Osteoblast (primary cell): ENCODE data around the gene RBM19. TPM values are rescaled to one million over a fixed set of nuclear protein-coding genes. Genes with fewer than 3 reads are reported as not detected.
A peak's percentile ranks its signal among the peaks of the same experiment; 100 is the strongest.
"Not testable (repeated sequence)": the region's sequence is repeated elsewhere in the genome, so short reads cannot be mapped to it uniquely, and the experiment has no call there.

Experiments used
- DNase-seq: peaks from one replicate; pipeline ENCODE4 v3.0.0; 2011; ENCODE audit warnings: low spot score, mixed read lengths; ENCODE audit not compliant: insufficient read length; ENCODE audit errors: missing footprints
- H2AFZ ChIP-seq: 2 replicates; pipeline ENCODE4 v1.6.0; 2011; ENCODE audit warnings: mild to moderate bottlenecking, low read length
- H3K27ac ChIP-seq: 2 replicates; pipeline ENCODE4 v1.5.1; 2011; ENCODE audit warnings: mild to moderate bottlenecking, low read depth, low read length, moderate library complexity
- H3K27me3 ChIP-seq: 2 replicates; pipeline ENCODE4 v1.6.0; 2012; ENCODE audit warnings: mild to moderate bottlenecking, control low read depth, inconsistent platforms, low read length, moderate library complexity; ENCODE audit not compliant: insufficient read depth
- H3K36me3 ChIP-seq: 2 replicates; pipeline ENCODE4 v1.5.1; 2011; ENCODE audit warnings: mild to moderate bottlenecking, low read length, control low read depth, moderate library complexity; ENCODE audit not compliant: insufficient read depth
- H3K4me1 ChIP-seq: 2 replicates; pipeline ENCODE4 v1.5.1; 2011; ENCODE audit warnings: mild to moderate bottlenecking, low read length, control low read depth, moderate library complexity; ENCODE audit not compliant: insufficient read depth
- H3K4me2 ChIP-seq: 2 replicates; pipeline ENCODE4 v1.6.0; 2011; ENCODE audit warnings: mild to moderate bottlenecking, low read length; ENCODE audit not compliant: insufficient read depth
- H3K4me3 ChIP-seq: fragments of 200-600 bp; sonication (generic); 3 replicates; pipeline ENCODE4 v1.5.1; 2012; ENCODE audit warnings: mild to moderate bottlenecking, low read length, inconsistent platforms; ENCODE audit not compliant: insufficient read depth
- H3K79me2 ChIP-seq: 2 replicates; pipeline ENCODE4 v1.6.0; 2012; ENCODE audit warnings: mild to moderate bottlenecking, low read length, control low read depth, inconsistent platforms; ENCODE audit not compliant: insufficient read depth
- H3K9me3 ChIP-seq: 2 replicates; pipeline ENCODE4 v1.5.1; 2011; ENCODE audit warnings: low read depth, low read length, control low read depth
- H4K20me1 ChIP-seq: 2 replicates; pipeline ENCODE4 v1.6.0; 2012; ENCODE audit warnings: mild to moderate bottlenecking, low read length, control low read depth; ENCODE audit not compliant: insufficient read depth
- total RNA-seq: library from RNA; depleted of rRNA; stranded (reverse); fragments of >200 nt; gene quantifications from 2 replicates; pipeline ENCODE4 v1.2.3, GENCODE V29; 2012
- TF ChIP-seq, protein P1 (sequence below): IDR thresholded peaks from 2 replicates; pipeline ENCODE4 v1.5.1; 2011; ENCODE audit warnings: mild to moderate bottlenecking, low read depth, low read length, moderate library complexity; ENCODE audit errors: extremely low read depth

The RBM19 gene
- total RNA-seq, 1 donor = 27.5 TPM

DNA sequence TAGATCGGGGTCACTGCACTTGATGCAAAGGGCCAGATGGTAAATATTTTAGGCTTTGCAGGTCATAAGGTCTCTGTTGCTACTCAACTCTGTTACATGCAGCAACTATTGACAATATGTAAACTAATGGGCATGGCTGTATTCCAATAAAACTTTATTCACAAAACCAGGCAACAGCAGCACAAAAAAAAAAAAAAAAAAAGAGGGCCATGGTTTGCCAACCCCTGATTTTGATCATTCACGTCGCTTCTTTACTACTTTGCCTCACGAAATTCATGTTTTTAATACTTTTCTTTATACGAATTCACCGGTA lies 152.9 kb downstream of the RBM19 start:
- Histone ChIP-seq H3K79me2 (no peaks in the 10 kb centered on the region), H3K9me3 (no peaks in the 10 kb centered on the region), H3K4me3 (no peak overlapping the region), H3K27ac (no peak overlapping the region), H3K4me2 (no peak overlapping the region), H3K4me1 (no peaks in the 10 kb centered on the region), H4K20me1 (no peaks in the 10 kb centered on the region), H3K27me3 (no peaks in the 10 kb centered on the region), H3K36me3 (no peaks in the 10 kb centered on the region), H2AFZ (no peak overlapping the region)
- TF ChIP-seq, protein P1, sequence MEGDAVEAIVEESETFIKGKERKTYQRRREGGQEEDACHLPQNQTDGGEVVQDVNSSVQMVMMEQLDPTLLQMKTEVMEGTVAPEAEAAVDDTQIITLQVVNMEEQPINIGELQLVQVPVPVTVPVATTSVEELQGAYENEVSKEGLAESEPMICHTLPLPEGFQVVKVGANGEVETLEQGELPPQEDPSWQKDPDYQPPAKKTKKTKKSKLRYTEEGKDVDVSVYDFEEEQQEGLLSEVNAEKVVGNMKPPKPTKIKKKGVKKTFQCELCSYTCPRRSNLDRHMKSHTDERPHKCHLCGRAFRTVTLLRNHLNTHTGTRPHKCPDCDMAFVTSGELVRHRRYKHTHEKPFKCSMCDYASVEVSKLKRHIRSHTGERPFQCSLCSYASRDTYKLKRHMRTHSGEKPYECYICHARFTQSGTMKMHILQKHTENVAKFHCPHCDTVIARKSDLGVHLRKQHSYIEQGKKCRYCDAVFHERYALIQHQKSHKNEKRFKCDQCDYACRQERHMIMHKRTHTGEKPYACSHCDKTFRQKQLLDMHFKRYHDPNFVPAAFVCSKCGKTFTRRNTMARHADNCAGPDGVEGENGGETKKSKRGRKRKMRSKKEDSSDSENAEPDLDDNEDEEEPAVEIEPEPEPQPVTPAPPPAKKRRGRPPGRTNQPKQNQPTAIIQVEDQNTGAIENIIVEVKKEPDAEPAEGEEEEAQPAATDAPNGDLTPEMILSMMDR = no peak
- no peak for DNase-seq

DNA sequence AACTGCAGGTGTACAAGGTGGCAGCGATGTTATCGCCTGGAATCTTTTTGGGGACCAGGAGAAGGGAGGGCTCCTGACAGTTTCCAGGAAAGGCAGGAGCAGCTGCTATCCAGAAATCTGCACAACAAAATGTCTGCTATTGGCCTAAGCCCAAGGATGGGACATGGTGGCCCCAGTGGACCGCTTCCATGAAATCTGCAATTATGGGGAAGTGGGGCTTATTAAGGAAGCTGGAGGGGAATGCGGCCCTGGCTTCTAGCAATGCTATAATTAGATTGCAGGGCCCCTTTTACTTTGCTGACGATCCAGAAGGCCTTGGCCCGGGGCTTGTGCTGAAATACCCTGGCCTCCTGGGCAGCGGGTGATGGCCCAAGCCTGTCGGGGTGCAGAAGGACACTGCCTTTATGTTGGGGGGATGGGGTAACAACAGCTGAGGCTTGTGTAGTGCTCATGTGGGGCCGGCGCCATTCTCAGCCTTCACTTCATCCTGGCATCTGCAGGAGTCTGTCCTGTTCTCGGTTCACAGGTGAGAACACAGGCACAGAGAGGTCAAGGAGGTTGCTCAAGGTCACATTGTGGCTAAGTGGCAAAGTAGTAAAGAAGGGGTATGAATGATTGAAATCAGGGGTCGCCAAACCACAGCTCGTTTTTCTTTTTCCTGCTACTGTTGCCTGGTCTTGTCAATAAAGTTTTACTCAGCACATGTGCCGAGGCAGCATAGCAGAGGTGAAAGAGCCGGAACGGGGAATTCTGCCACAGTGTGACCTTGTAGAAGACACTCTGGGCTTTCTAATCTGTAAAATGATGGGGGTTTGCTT lies 153.5 kb downstream of the RBM19 start:
- Histone ChIP-seq H3K79me2 (no peaks in the 10 kb centered on the region), H3K4me1 (no peaks in the 10 kb centered on the region), H3K9me3 (no peaks in the 10 kb centered on the region), H4K20me1 (no peaks in the 10 kb centered on the region), H3K4me2 (no peak overlapping the region), H3K4me3 (no peak overlapping the region), H3K27ac (no peak overlapping the region), H3K27me3 (no peaks in the 10 kb centered on the region), H3K36me3 (no peaks in the 10 kb centered on the region), H2AFZ (no peak overlapping the region)
- DNase-seq = peak; percentile 30
- TF ChIP-seq, protein P1 = no peak

DNA sequence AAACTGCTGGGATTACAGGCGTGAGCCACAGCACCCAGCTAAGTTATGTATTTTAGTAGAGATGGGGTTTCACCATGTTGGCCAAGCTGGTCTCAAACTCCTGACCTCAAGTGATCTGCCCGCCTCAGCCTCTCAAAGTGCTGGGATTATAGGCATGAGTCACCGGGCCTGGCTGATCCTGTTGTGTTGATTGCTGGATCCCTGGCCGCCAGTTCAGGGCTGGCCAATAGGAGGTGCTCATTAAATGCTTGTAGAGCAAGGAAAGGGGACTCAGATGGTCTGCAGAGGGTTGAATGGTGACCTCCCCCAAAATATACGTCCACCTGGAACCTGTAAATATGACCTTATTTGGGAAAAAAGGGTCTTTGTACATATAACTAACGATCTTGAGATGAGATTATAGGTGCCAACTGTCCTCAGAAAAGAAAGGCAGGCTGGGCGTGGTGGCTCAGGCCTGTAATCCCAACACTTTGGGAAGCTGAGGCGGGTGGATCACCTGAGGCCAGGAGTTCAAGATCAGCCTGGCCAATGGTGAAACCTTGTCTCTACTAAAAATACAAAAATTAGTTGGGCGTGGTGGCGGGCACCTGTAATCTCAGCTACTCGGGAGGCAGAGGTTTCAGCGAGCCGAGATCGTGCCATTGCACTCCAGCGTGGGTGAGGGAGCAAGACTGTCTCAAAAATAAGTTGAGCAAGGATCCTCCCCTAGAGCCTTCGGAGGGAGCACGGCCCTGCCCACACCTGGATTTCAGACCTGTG lies 156.5 kb downstream of the RBM19 start:
- H3K4me3 ChIP-seq, DNase-seq, H3K79me2 ChIP-seq, H4K20me1 ChIP-seq, H3K4me1 ChIP-seq, H2AFZ ChIP-seq, H3K36me3 ChIP-seq, H3K27ac ChIP-seq, H3K4me2 ChIP-seq, H3K9me3 ChIP-seq, H3K27me3 ChIP-seq: not testable (repeated sequence)

DNA sequence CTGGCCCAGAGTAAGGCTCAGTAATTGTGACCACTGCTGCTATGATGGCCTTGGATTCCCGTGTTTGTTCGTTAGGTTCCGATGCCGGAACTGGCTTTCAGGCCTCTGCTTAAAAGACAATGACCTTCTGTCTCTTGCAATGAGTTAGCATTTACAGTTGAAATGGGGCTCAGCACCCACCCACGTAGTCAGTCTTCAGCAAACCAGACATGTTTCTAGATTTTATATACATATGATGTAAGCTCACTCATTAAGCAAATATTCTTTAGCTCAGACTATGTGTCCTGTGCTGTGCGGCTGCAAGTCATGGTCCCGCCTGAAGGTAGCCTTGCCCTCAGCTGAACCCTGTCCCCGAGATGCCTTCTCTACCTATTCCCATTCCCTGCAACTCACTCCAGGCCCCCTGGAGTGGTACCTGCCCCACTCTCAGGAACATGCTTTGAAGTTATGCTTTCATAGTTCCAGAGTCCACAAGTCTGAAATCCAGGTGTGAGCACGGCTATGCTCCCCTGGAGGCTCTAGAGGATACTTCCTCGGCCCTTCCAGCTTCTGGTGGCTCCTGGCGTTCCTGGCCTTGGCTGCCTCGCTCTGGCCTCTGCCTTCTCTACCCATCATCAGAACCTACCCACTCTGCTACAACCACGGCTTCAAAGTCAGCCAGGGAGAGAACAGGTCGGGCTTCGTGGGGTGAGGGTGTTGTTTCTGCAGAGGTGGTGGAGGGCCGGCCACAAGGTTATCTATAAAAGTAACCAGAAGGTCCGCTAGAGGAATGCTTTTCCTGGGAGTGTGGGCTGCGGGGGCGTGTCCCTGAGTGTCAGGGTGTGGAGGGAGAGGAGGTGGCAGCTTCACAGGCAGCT lies 157.8 kb downstream of the RBM19 start:
- TF ChIP-seq, protein P1 = no peak
- H3K36me3 ChIP-seq = no peaks in the 10 kb centered on the region
- H3K27me3 ChIP-seq = no peaks in the 10 kb centered on the region
- H3K4me1 ChIP-seq = no peaks in the 10 kb centered on the region
- H3K4me2 ChIP-seq = no peak overlapping the region
- H3K27ac ChIP-seq = no peak overlapping the region
- no peak overlapping the region for H3K4me3 ChIP-seq
- H2AFZ ChIP-seq = no peak overlapping the region
- no peaks in the 10 kb centered on the region for H3K9me3 ChIP-seq
- no peaks in the 10 kb centered on the region for H3K79me2 ChIP-seq
- peak; percentile 9 for DNase-seq
- no peaks in the 10 kb centered on the region for H4K20me1 ChIP-seq
